HG03565 (cell line): ENCODE results near the gene TSPAN32.
"Not testable (repeated sequence)": the region's sequence is repeated elsewhere in the genome, so short reads cannot be mapped to it uniquely, and the experiment has no call there.

ENCODE experiments used
- ATAC-seq: cut with Tn5 transposase; IDR thresholded peaks from one replicate; pipeline ENCODE4 v1.9.1; 2021; ENCODE audit warnings: mild to moderate bottlenecking, moderate library complexity; ENCODE audit not compliant: unreplicated experiment

TSPAN32 gene

GRCh38 chr11:2362414-2362813 is 60.6 kb downstream of the TSPAN32 start:
- no peak for ATAC-seq

- no peak for ATAC-seq
Measured at GRCh38 chr11:2363130-2363529, 61.3 kb downstream of the TSPAN32 start.

- ATAC-seq, result no peak
Measured at GRCh38 chr11:2363577-2364370, 62.0 kb downstream of the TSPAN32 start.

GRCh38 chr11:2364386-2364785 is 62.6 kb downstream of the TSPAN32 start:
- not testable (repeated sequence) for ATAC-seq

GRCh38 chr11:2365571-2366210 is 63.9 kb downstream of the TSPAN32 start:
- ATAC-seq, result no peak

- no peak for ATAC-seq
Measured at GRCh38 chr11:2366276-2366675, 64.5 kb downstream of the TSPAN32 start.

- ATAC-seq, result no peak
Measured at GRCh38 chr11:2366733-2367132, 64.9 kb downstream of the TSPAN32 start.

GRCh38 chr11:2367266-2368160 is 65.7 kb downstream of the TSPAN32 start:
- no peak for ATAC-seq
